Karpas-422 (cell line): ENCODE measurements around the gene MSH4. TPM values are rescaled to one million over a fixed set of nuclear protein-coding genes. Genes with fewer than 3 reads are reported as not detected.
"Not testable (repeated sequence)": the region's sequence is repeated elsewhere in the genome, so short reads cannot be mapped to it uniquely, and the experiment has no call there.

ENCODE experiments used
- DNase-seq: peaks from one replicate; pipeline ENCODE4 v3.0.0-alpha.2; 2015
- H2AFZ ChIP-seq: fragments of 200-600 bp; sonication (generic); 2 replicates; pipeline ENCODE4 v1.6.1; 2014; ENCODE audit warnings: antibody characterized with exemption, low read length, mixed read lengths
- H3K27ac ChIP-seq: fragments of 200-600 bp; sonication (generic); 2 replicates; pipeline ENCODE4 v1.5.1; 2014; ENCODE audit warnings: mild to moderate bottlenecking, low read length, moderate library complexity
- H3K27me3 ChIP-seq: fragments of 200-600 bp; sonication (generic); 2 replicates; pipeline ENCODE4 v1.6.1; 2014; ENCODE audit warnings: low read length, mixed read lengths
- H3K36me3 ChIP-seq: fragments of 200-600 bp; sonication (generic); 2 replicates; pipeline ENCODE4 v1.6.1; 2014; ENCODE audit warnings: low read length, mixed read lengths; ENCODE audit not compliant: insufficient read depth
- H3K4me1 ChIP-seq: fragments of 200-600 bp; sonication (generic); 2 replicates; pipeline ENCODE4 v1.6.1; 2014; ENCODE audit warnings: mild to moderate bottlenecking, low read length, mixed read lengths
- H3K4me2 ChIP-seq: fragments of 200-600 bp; sonication (generic); 2 replicates; pipeline ENCODE4 v1.6.1; 2014; ENCODE audit warnings: low read length, low read depth, mild to moderate bottlenecking; ENCODE audit not compliant: poor library complexity, severe bottlenecking
- H3K4me3 ChIP-seq: fragments of 200-600 bp; sonication (generic); 2 replicates; pipeline ENCODE4 v1.5.1; 2014; ENCODE audit warnings: mild to moderate bottlenecking, antibody characterized with exemption, low read length, mixed read lengths
- H3K79me2 ChIP-seq: fragments of 200-600 bp; sonication (generic); 2 replicates; pipeline ENCODE4 v1.6.1; 2014; ENCODE audit warnings: mild to moderate bottlenecking, low read length, mixed read lengths
- H3K9ac ChIP-seq: fragments of 200-600 bp; sonication (generic); 2 replicates; pipeline ENCODE4 v1.6.0; 2014; ENCODE audit warnings: low read length
- H3K9me2 ChIP-seq: fragments of 200-600 bp; sonication (generic), shearing (Covaris generic); replicated peaks from 2 replicates; pipeline ENCODE4 v1.6.0; 2014; ENCODE audit warnings: mild to moderate bottlenecking, low read length, moderate library complexity; ENCODE audit not compliant: insufficient read depth
- H3K9me3 ChIP-seq: fragments of 300-700, 200-600 bp; sonication (generic); 2 replicates; pipeline ENCODE4 v1.6.1; 2014; ENCODE audit warnings: low read length, mixed read lengths
- H4K20me1 ChIP-seq: fragments of 200-600 bp; sonication (generic); 2 replicates; pipeline ENCODE4 v1.6.1; 2014; ENCODE audit warnings: mild to moderate bottlenecking, antibody characterized with exemption, low read length, low read depth; ENCODE audit not compliant: insufficient read depth
- total RNA-seq: library from RNA; depleted of rRNA; stranded (reverse); fragments of >200 nt; shearing (Covaris generic); gene quantifications from 2 replicates; pipeline ENCODE4 v1.2.3, GENCODE V29; 2014; ENCODE audit warnings: low replicate concordance

The MSH4 gene
- total RNA-seq, 1 experiment from 2014 or later: not detected

GRCh38 chr1:75808921-75809320 lies 12.2 kb downstream of the MSH4 start:
- Histone ChIP-seq H3K4me3 (no peak overlapping the region), H3K9me3 (no peaks in the 10 kb centered on the region), H3K79me2 (no peaks in the 10 kb centered on the region), H4K20me1 (no peaks in the 10 kb centered on the region), H3K4me1 (no peaks in the 10 kb centered on the region), H3K36me3 (no peaks in the 10 kb centered on the region), H3K4me2 (no peak overlapping the region), H3K27ac (no peak overlapping the region), H2AFZ (no peak overlapping the region), H3K9me2 (no peaks in the 10 kb centered on the region), H3K27me3 (no peaks in the 10 kb centered on the region), H3K9ac (no peak overlapping the region)
- DNase-seq: no peak

- H3K4me1 ChIP-seq, H3K36me3 ChIP-seq, H3K9me2 ChIP-seq, H3K9me3 ChIP-seq, H3K27ac ChIP-seq, H3K79me2 ChIP-seq, H4K20me1 ChIP-seq, DNase-seq, H3K4me2 ChIP-seq, H3K9ac ChIP-seq, H3K4me3 ChIP-seq, H2AFZ ChIP-seq, H3K27me3 ChIP-seq: not testable (repeated sequence)
These were observed 13.4 kb downstream of the MSH4 start for GRCh38 chr1:75810113-75810512.

GRCh38 chr1:75811211-75811981 lies 14.7 kb downstream of the MSH4 start:
- DNase-seq: no peak
- Histone ChIP-seq H2AFZ (no peak overlapping the region), H3K79me2 (no peaks in the 10 kb centered on the region), H3K4me2 (no peak overlapping the region), H3K27me3 (no peaks in the 10 kb centered on the region), H3K9me3 (no peaks in the 10 kb centered on the region), H3K9me2 (no peaks in the 10 kb centered on the region), H4K20me1 (no peaks in the 10 kb centered on the region), H3K27ac (no peak overlapping the region), H3K9ac (no peak overlapping the region), H3K4me3 (no peak overlapping the region), H3K4me1 (no peaks in the 10 kb centered on the region), H3K36me3 (no peaks in the 10 kb centered on the region)

- Histone ChIP-seq H3K4me1 (no peaks in the 10 kb centered on the region), H3K9ac (no peak overlapping the region), H3K27ac (no peak overlapping the region), H3K4me2 (no peak overlapping the region), H4K20me1 (no peaks in the 10 kb centered on the region), H2AFZ (no peak overlapping the region), H3K27me3 (no peaks in the 10 kb centered on the region), H3K36me3 (no peaks in the 10 kb centered on the region), H3K9me3 (no peaks in the 10 kb centered on the region), H3K4me3 (no peak overlapping the region), H3K9me2 (no peaks in the 10 kb centered on the region), H3K79me2 (no peaks in the 10 kb centered on the region)
- no peak for DNase-seq
These were observed 15.4 kb downstream of the MSH4 start for GRCh38 chr1:75812065-75812464.

GRCh38 chr1:75823596-75823995 lies 26.9 kb downstream of the MSH4 start:
- H3K27me3 ChIP-seq, H3K9me2 ChIP-seq, H3K4me2 ChIP-seq, H2AFZ ChIP-seq, H3K9me3 ChIP-seq, H3K36me3 ChIP-seq, H3K9ac ChIP-seq, H3K4me1 ChIP-seq, H3K27ac ChIP-seq, H3K4me3 ChIP-seq, DNase-seq, H3K79me2 ChIP-seq, H4K20me1 ChIP-seq: not testable (repeated sequence)

GRCh38 chr1:75836528-75837100 lies 39.9 kb downstream of the MSH4 start:
- no peak overlapping the region for H3K4me3 ChIP-seq
- no peaks in the 10 kb centered on the region for H3K9me2 ChIP-seq
- no peak overlapping the region for H3K9ac ChIP-seq
- H2AFZ ChIP-seq: no peak overlapping the region
- no peaks in the 10 kb centered on the region for H3K4me1 ChIP-seq
- H3K27ac ChIP-seq: no peak overlapping the region
- H3K9me3 ChIP-seq: no peaks in the 10 kb centered on the region
- no peak for DNase-seq
- H3K4me2 ChIP-seq: no peak overlapping the region
- H3K79me2 ChIP-seq: no peaks in the 10 kb centered on the region
- H4K20me1 ChIP-seq: no peaks in the 10 kb centered on the region
- H3K27me3 ChIP-seq: no peaks in the 10 kb centered on the region
- H3K36me3 ChIP-seq: no peaks in the 10 kb centered on the region

- no peak for DNase-seq
- Histone ChIP-seq H4K20me1 (no peaks in the 10 kb centered on the region), H3K27ac (no peak overlapping the region), H3K9me2 (no peaks in the 10 kb centered on the region), H3K9ac (no peak overlapping the region), H3K4me2 (no peak overlapping the region), H3K4me3 (no peak overlapping the region), H2AFZ (no peak overlapping the region), H3K4me1 (no peaks in the 10 kb centered on the region), H3K27me3 (no peaks in the 10 kb centered on the region), H3K79me2 (no peaks in the 10 kb centered on the region), H3K9me3 (no peaks in the 10 kb centered on the region), H3K36me3 (no peaks in the 10 kb centered on the region)
These were observed 41.4 kb downstream of the MSH4 start for GRCh38 chr1:75838079-75838478.

- H3K4me3 ChIP-seq: no peak overlapping the region
- no peak overlapping the region for H3K9ac ChIP-seq
- DNase-seq: no peak
- H2AFZ ChIP-seq: no peak overlapping the region
- H3K4me1 ChIP-seq: no peaks in the 10 kb centered on the region
- no peaks in the 10 kb centered on the region for H3K9me2 ChIP-seq
- H3K36me3 ChIP-seq: no peaks in the 10 kb centered on the region
- H4K20me1 ChIP-seq: no peaks in the 10 kb centered on the region
- no peak overlapping the region for H3K4me2 ChIP-seq
- no peak overlapping the region for H3K27ac ChIP-seq
- H3K9me3 ChIP-seq: no peaks in the 10 kb centered on the region
- no peaks in the 10 kb centered on the region for H3K79me2 ChIP-seq
- no peaks in the 10 kb centered on the region for H3K27me3 ChIP-seq
These were observed 44.7 kb downstream of the MSH4 start for GRCh38 chr1:75841421-75841820.
